Right lobe of liver (tissue), 4 donors: ENCODE measurements around the gene AMBRA1.

Source experiments
- CTCF ChIP-seq, 4 donors: fragments of 200-600 bp in 3 of 4; fragments of 450-650 bp in 1 of 4; IDR thresholded peaks; one replicate each; pipeline versions ENCODE4 v1.5.1 to v1.8.0; 2016 to 2022; ENCODE audit warnings: antibody characterized with exemption in 4 of 4, mild to moderate bottlenecking in 2 of 4
- POLR2A ChIP-seq: fragments of 450-650 bp; IDR thresholded peaks from one replicate; pipeline ENCODE4 v1.6.1; 2017; ENCODE audit warnings: antibody characterized with exemption, mild to moderate bottlenecking
- donor health status: DM: no; HTN: no; CAD: no.
- donor health status: DM: no; HTN: no; CAD: no.
- donor health status: DM: no; HTN: yes; CAD: no.

GRCh38 chr11:46348566-46349401 lies 245.0 kb downstream of the AMBRA1 start:
- TF ChIP-seq POLR2A = no peak
- TF ChIP-seq CTCF (IDR thresholded peaks at IDR 0.05) = no peak
